ENCODE measurements around the gene BRSK2. TPM values are rescaled to one million over a fixed set of nuclear protein-coding genes. Genes with fewer than 3 reads are reported as not detected.

The BRSK2 gene
- total RNA-seq, 1 experiment from 2014 or later, result 32.2 TPM

- Histone ChIP-seq H3K27ac (ENCODE audit: low read length) (peak overlapping the region; percentile 94), H3K36me3 (ENCODE audit: control insufficient read depth, insufficient read depth, low read length) (no peaks in the 10 kb centered on the region), H3K27me3 (ENCODE audit: control insufficient read depth, insufficient read depth, low read length) (no peaks in the 10 kb centered on the region), H3K4me3 (ENCODE audit: low read depth in 2 of 2, low read length in 2 of 2) (no peak overlapping the region), H3K9me3 (ENCODE audit: control insufficient read depth, insufficient read depth, low read depth, low read length) (no peaks in the 10 kb centered on the region), H3K4me1 (ENCODE audit: control insufficient read depth, insufficient read depth, low read length) (peaks cover 43% of the 10 kb centered on the region)
- CTCF ChIA-PET, result interaction anchor here (0.5 to 1.1 kb wide), 2 partner anchors 129 to 198 kb away, joined by 3 read pairs; no protein-coding TSS in a partner anchor
- intact Hi-C loops (cut with micrococcal nuclease; ENCODE audit: unreplicated experiment), result no loop called here
- in situ Hi-C loops (cut with HindIII; ENCODE audit: low pct_unique_long_range_greater_than_20kb, low sequenced_read_pairs), result no loop called here
- ATAC-seq (peak; percentile 71), DNase-seq (ENCODE audit: low read depth, low spot score) (peak; percentile 61)
- POLR2A ChIA-PET, result interaction anchor here (0.6 to 2.3 kb wide), 11 partner anchors 9 to 511 kb away, joined by 3 to 7 read pairs (median 4); partner anchors contain the start of gene TOLLIP
- TF ChIP-seq POLR2AphosphoS5 (IDR thresholded peaks at IDR 0.05; ENCODE audit: low read depth, low read length), result peak; percentile 100
- no peak for TF ChIP-seq TCF7L2 (IDR thresholded peaks at IDR 0.05; ENCODE audit: low read depth, low read length)
- peak; percentile 82; the same call in 1 of the 2 replicates for TF ChIP-seq SIN3A (IDR thresholded peaks at IDR 0.05; ENCODE audit: borderline replicate concordance, insufficient read depth, low read depth, low read length)
- TF ChIP-seq, protein P1, sequence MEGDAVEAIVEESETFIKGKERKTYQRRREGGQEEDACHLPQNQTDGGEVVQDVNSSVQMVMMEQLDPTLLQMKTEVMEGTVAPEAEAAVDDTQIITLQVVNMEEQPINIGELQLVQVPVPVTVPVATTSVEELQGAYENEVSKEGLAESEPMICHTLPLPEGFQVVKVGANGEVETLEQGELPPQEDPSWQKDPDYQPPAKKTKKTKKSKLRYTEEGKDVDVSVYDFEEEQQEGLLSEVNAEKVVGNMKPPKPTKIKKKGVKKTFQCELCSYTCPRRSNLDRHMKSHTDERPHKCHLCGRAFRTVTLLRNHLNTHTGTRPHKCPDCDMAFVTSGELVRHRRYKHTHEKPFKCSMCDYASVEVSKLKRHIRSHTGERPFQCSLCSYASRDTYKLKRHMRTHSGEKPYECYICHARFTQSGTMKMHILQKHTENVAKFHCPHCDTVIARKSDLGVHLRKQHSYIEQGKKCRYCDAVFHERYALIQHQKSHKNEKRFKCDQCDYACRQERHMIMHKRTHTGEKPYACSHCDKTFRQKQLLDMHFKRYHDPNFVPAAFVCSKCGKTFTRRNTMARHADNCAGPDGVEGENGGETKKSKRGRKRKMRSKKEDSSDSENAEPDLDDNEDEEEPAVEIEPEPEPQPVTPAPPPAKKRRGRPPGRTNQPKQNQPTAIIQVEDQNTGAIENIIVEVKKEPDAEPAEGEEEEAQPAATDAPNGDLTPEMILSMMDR (IDR thresholded peaks at IDR 0.05), result no peak
- BruUV-seq (replicated peaks), result no TSS peak
Measured at GRCh38 chr11:1351278-1351937, 38.3 kb upstream of the BRSK2 start.

GRCh38 chr11:1352696-1353382, 36.9 kb upstream of the BRSK2 start:
- Histone ChIP-seq H3K36me3 (ENCODE audit: control insufficient read depth, insufficient read depth, low read length) (no peaks in the 10 kb centered on the region), H3K27ac (ENCODE audit: low read length) (peak overlapping the region; percentile 70), H3K9me3 (ENCODE audit: control insufficient read depth, insufficient read depth, low read depth, low read length) (no peaks in the 10 kb centered on the region), H3K4me3 (ENCODE audit: low read depth in 2 of 2, low read length in 2 of 2) (no peak overlapping the region), H3K4me1 (ENCODE audit: control insufficient read depth, insufficient read depth, low read length) (peaks cover 44% of the 10 kb centered on the region), H3K27me3 (ENCODE audit: control insufficient read depth, insufficient read depth, low read length) (no peaks in the 10 kb centered on the region)
- in situ Hi-C loops (cut with HindIII; ENCODE audit: low pct_unique_long_range_greater_than_20kb, low sequenced_read_pairs) (no loop called here), intact Hi-C loops (cut with micrococcal nuclease; ENCODE audit: unreplicated experiment) (no loop called here)
- TF ChIP-seq, protein P1 (IDR thresholded peaks at IDR 0.05), result no peak
- TF ChIP-seq TCF7L2 (IDR thresholded peaks at IDR 0.05; ENCODE audit: low read depth, low read length) (no peak), REST (IDR thresholded peaks at IDR 0.05; ENCODE audit: insufficient read depth in 1 of 2, low read depth in 2 of 2, low read length in 1 of 2) (no peak), SIN3A (IDR thresholded peaks at IDR 0.05; ENCODE audit: borderline replicate concordance, insufficient read depth, low read depth, low read length) (no peak), POLR2AphosphoS5 (IDR thresholded peaks at IDR 0.05; ENCODE audit: low read depth, low read length) (no peak)
- ATAC-seq (peak; percentile 71), DNase-seq (ENCODE audit: low read depth, low spot score) (no peak)
- CTCF ChIA-PET, result no interaction called here
- BruUV-seq (replicated peaks), result no TSS peak
- POLR2A ChIA-PET, result interaction anchor here (0.6 kb wide), 1 partner anchor 31 kb away, joined by 4 read pairs; no protein-coding TSS in a partner anchor
